GM12801 (cell line): ENCODE results near the gene STX1B.

Source experiments
- TF ChIP-seq, protein P1 (sequence below): IDR thresholded peaks from one replicate; pipeline ENCODE4 v1.5.1; 2011; ENCODE audit warnings: control low read depth; ENCODE audit not compliant: insufficient read length; ENCODE audit errors: extremely low read depth

STX1B gene

DNA sequence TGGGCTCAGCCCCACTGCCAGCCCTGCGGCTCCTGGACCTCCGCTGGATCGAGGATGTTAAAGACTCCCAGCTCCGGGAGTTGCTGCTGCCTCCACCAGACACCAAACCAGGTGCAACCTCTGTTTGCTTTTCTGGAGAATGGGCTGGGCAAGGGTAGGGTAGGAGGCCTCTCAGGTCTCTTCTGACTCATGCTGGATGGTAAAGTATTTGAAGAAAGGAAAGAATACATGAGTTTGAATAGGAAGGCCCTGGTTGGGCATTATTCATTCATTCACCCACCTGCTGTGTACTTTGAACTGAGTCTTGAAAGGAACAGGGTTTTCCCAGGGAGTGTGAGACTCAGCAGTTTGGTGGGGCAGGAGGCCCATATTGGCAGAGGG lies 68.0 kb downstream of the STX1B start:
- TF ChIP-seq, protein P1, sequence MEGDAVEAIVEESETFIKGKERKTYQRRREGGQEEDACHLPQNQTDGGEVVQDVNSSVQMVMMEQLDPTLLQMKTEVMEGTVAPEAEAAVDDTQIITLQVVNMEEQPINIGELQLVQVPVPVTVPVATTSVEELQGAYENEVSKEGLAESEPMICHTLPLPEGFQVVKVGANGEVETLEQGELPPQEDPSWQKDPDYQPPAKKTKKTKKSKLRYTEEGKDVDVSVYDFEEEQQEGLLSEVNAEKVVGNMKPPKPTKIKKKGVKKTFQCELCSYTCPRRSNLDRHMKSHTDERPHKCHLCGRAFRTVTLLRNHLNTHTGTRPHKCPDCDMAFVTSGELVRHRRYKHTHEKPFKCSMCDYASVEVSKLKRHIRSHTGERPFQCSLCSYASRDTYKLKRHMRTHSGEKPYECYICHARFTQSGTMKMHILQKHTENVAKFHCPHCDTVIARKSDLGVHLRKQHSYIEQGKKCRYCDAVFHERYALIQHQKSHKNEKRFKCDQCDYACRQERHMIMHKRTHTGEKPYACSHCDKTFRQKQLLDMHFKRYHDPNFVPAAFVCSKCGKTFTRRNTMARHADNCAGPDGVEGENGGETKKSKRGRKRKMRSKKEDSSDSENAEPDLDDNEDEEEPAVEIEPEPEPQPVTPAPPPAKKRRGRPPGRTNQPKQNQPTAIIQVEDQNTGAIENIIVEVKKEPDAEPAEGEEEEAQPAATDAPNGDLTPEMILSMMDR = no peak

DNA sequence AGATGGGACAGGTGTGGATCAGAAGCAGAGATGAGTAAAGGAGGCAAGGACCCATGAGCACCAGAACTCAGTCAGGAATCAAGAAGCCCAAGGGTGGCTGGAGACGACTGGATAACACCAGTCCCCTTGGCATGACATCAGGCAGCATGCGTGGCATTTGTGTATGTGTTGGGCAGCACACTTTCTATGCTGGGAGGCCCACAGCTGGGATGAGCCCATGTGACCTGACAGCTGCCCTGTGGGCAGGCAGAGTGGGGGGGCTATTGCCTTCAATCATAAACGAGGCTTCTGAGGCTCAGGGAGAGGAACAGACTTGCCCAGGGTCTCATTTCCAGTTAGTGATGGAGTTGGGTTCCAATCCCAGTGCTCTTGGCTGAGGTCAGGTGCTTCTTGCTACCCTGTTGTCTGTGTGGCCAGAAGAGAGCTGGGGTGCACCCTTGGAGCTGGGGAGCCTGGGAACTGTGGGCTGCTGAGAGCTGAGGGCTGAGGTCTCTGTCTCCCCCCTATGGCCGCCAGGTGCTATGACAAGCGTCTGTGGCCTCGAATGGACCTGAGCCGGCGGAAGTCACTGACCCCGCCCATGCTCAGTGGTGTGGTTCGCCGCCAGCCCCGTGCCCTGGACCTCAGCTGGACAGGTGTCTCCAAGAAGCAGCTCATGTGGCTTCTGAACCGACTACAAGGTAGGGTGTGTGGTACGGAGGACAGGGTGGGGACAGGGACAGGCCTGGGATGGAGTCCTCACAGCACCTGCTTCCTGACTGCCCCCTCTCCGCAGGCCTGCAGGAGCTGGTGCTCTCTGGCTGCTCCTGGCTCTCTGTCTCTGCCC lies 68.6 kb downstream of the STX1B start:
- TF ChIP-seq, protein P1 = no peak
